HepG2 (cell line): ENCODE results near the gene RGS19. TPM values are rescaled to one million over a fixed set of nuclear protein-coding genes. Genes with fewer than 3 reads are reported as not detected.

Experiments used
- GATAD2A ChIP-seq: IDR thresholded peaks from 2 replicates; pipeline ENCODE4 v1.6.1; 2016
- HIVEP1 ChIP-seq: sonication (generic); formaldehyde crosslinking; IDR thresholded peaks from 2 replicates; pipeline ENCODE4 v1.4.0; 2020; ENCODE audit warnings: mild to moderate bottlenecking, missing genetic modification reagents
- KLF12 ChIP-seq: sonication (generic); formaldehyde crosslinking; IDR thresholded peaks from 2 replicates; pipeline ENCODE4 v1.4.0; 2020; ENCODE audit warnings: missing genetic modification reagents, borderline replicate concordance
- KMT2A ChIP-seq: sonication (generic); formaldehyde crosslinking; IDR thresholded peaks from 2 replicates; pipeline ENCODE4 v1.4.0; 2020; ENCODE audit warnings: missing genetic modification reagents
- NFE2 ChIP-seq: sonication (generic); formaldehyde crosslinking; IDR thresholded peaks from 2 replicates; pipeline ENCODE4 v1.4.0; 2020; ENCODE audit warnings: missing genetic modification reagents
- NR3C1 ChIP-seq: sonication (generic); formaldehyde crosslinking; IDR thresholded peaks from 2 replicates; pipeline ENCODE4 v1.4.0; 2020; ENCODE audit warnings: missing genetic modification reagents
- PLRG1 ChIP-seq: fragments of 450-650 bp; conservative IDR thresholded peaks from 2 replicates; pipeline ENCODE4 v1.6.1; 2016
- ZFX ChIP-seq: sonication (generic); formaldehyde crosslinking; IDR thresholded peaks from 2 replicates; pipeline ENCODE4 v1.4.0; 2020; ENCODE audit warnings: mild to moderate bottlenecking, low read depth, missing genetic modification reagents, moderate library complexity
- ZNF292 ChIP-seq: sonication (generic); formaldehyde crosslinking; IDR thresholded peaks from 2 replicates; pipeline ENCODE4 v1.8.1; 2022; ENCODE audit warnings: mild to moderate bottlenecking, low read depth, missing genetic modification reagents, borderline replicate concordance
- ZNF547 ChIP-seq: sonication (generic); formaldehyde crosslinking; IDR thresholded peaks from 2 replicates; pipeline ENCODE4 v1.5.1; 2020; ENCODE audit warnings: mild to moderate bottlenecking, missing genetic modification reagents
- ZNF558 ChIP-seq: sonication (generic); formaldehyde crosslinking; IDR thresholded peaks from 2 replicates; pipeline ENCODE4 v1.9.0; 2022; ENCODE audit warnings: mild to moderate bottlenecking, missing genetic modification reagents, borderline replicate concordance
- ZNF709 ChIP-seq: sonication (generic); formaldehyde crosslinking; IDR thresholded peaks from 2 replicates; pipeline ENCODE4 v1.5.0; 2020; ENCODE audit warnings: mild to moderate bottlenecking, missing genetic modification reagents
- ZNF883 ChIP-seq: sonication (generic); formaldehyde crosslinking; IDR thresholded peaks from 2 replicates; pipeline ENCODE4 v1.5.1; 2020; ENCODE audit warnings: mild to moderate bottlenecking, missing genetic modification reagents; ENCODE audit errors: not compliant biosample characterization
- polyA plus RNA-seq, 8 experiments: library from polyadenylated mRNA; depleted of rRNA in 3 of 8; stranded (reverse) in 7 of 8; unstranded in 1 of 8; fragments of >200 nt; fragmentation: Illumina TruSeq in 4 of 8; extraction: Trizol in 4 of 8; gene quantifications; 2 replicates each; pipeline versions ENCODE4 v1.2.1 to v1.2.3, GENCODE V29; 2011 to 2016; ENCODE audit warnings: low read depth in 4 of 8, missing spikeins in 1 of 8, mixed read lengths in 1 of 8; ENCODE audit not compliant: insufficient read depth in 1 of 8
- total RNA-seq, 5 experiments: library from RNA; depleted of rRNA; stranded (reverse); fragments of >200 nt; fragmentation: Illumina TruSeq; extraction: Trizol; gene quantifications; 2 replicates each; pipeline ENCODE4 v1.2.3, GENCODE V29; 2016; ENCODE audit warnings: low read depth in 1 of 5
- TF ChIP-seq, protein P1 (sequence below): sonication (generic); formaldehyde crosslinking; IDR thresholded peaks from 2 replicates; pipeline ENCODE4 v1.4.0; 2020; ENCODE audit warnings: mild to moderate bottlenecking, missing genetic modification reagents
- TF ChIP-seq, protein P2 (sequence below): sonication (generic); formaldehyde crosslinking; IDR thresholded peaks from 2 replicates; pipeline ENCODE4 v1.9.0; 2021; ENCODE audit warnings: missing genetic modification reagents, borderline replicate concordance
- TF ChIP-seq, protein P3 (sequence below): sonication (generic); formaldehyde crosslinking; IDR thresholded peaks from 2 replicates; pipeline ENCODE4 v1.5.0; 2020; ENCODE audit warnings: mild to moderate bottlenecking, missing genetic modification reagents, borderline replicate concordance

The RGS19 gene
- total and polyA plus RNA-seq, 2 of the 13 experiments (the other 11 are each of a cell fraction or from before 2014, with no cell fraction given), result 10.7 to 11.9 TPM

DNA sequence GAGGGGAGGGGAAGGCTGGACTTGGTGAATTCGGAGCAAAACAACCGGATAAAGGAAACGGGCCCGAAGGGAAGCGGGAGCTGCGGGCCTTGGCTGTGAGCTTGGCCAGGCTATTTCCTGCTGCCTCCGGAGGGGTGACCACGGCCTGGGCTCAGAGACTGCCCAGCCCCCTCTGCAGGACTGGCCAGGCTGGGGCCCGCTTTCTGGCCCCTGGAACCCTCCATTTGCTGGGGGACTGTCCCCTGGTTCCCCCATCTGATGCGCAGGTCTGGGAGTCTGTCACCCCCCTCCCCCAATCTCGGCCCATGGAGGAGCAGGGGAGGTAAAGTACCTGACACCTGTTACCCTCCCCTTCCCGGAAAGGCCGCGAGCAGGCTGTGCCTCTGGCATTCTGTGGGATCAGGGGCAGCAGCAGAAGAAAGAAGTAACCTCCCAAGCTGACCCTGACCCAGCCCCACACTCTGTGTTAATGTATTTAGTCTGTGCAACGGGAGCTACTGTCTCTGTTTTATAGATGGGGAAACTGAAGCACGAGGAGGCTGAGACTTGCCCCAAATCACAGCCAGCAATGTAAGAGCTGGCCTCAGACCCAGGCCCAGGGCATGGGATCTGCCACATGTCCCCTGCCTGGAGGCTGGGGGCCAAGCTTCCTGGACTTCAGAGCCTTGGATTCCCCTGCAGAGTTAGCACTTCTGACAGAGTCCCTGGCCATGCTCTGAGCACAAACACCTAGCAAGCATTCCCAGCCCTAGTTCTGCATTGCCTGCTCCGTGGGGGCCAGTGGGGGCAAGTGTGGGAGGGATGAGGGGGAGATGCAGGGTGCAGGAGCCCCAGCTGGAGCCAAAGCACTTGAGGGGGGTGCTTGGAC lies 39.8 kb downstream of the RGS19 start (continued):
- TF ChIP-seq, protein P1, sequence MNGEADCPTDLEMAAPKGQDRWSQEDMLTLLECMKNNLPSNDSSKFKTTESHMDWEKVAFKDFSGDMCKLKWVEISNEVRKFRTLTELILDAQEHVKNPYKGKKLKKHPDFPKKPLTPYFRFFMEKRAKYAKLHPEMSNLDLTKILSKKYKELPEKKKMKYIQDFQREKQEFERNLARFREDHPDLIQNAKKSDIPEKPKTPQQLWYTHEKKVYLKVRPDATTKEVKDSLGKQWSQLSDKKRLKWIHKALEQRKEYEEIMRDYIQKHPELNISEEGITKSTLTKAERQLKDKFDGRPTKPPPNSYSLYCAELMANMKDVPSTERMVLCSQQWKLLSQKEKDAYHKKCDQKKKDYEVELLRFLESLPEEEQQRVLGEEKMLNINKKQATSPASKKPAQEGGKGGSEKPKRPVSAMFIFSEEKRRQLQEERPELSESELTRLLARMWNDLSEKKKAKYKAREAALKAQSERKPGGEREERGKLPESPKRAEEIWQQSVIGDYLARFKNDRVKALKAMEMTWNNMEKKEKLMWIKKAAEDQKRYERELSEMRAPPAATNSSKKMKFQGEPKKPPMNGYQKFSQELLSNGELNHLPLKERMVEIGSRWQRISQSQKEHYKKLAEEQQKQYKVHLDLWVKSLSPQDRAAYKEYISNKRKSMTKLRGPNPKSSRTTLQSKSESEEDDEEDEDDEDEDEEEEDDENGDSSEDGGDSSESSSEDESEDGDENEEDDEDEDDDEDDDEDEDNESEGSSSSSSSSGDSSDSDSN, result peak; percentile 29; the same call in 1 of the 2 replicates
- TF ChIP-seq NR3C1 (CRISPR knock-in tag) (no peak), PLRG1 (no peak), ZNF547 (peak; percentile 54; the same call in 1 of the 2 replicates), KMT2A (no peak), KLF12 (CRISPR knock-in tag) (no peak), ZNF292 (CRISPR knock-in tag) (no peak), ZFX (0 out of 2 replicates have a peak, but pooled peaks have one; percentile 3), NFE2 (CRISPR knock-in tag) (no peak), ZNF883 (CRISPR knock-in tag) (peak; percentile 51), ZNF709 (peak; percentile 65; the same call in 1 of the 2 replicates), HIVEP1 (CRISPR knock-in tag) (no peak), GATAD2A (peak; percentile 9; the same call in 1 of the 2 replicates), ZNF558 (CRISPR knock-in tag) (0 out of 2 replicates have a peak, but pooled peaks have one; percentile 12)
- TF ChIP-seq, protein P2, sequence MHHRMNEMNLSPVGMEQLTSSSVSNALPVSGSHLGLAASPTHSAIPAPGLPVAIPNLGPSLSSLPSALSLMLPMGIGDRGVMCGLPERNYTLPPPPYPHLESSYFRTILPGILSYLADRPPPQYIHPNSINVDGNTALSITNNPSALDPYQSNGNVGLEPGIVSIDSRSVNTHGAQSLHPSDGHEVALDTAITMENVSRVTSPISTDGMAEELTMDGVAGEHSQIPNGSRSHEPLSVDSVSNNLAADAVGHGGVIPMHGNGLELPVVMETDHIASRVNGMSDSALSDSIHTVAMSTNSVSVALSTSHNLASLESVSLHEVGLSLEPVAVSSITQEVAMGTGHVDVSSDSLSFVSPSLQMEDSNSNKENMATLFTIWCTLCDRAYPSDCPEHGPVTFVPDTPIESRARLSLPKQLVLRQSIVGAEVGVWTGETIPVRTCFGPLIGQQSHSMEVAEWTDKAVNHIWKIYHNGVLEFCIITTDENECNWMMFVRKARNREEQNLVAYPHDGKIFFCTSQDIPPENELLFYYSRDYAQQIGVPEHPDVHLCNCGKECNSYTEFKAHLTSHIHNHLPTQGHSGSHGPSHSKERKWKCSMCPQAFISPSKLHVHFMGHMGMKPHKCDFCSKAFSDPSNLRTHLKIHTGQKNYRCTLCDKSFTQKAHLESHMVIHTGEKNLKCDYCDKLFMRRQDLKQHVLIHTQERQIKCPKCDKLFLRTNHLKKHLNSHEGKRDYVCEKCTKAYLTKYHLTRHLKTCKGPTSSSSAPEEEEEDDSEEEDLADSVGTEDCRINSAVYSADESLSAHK (CRISPR knock-in tag), result no peak
- TF ChIP-seq, protein P3, sequence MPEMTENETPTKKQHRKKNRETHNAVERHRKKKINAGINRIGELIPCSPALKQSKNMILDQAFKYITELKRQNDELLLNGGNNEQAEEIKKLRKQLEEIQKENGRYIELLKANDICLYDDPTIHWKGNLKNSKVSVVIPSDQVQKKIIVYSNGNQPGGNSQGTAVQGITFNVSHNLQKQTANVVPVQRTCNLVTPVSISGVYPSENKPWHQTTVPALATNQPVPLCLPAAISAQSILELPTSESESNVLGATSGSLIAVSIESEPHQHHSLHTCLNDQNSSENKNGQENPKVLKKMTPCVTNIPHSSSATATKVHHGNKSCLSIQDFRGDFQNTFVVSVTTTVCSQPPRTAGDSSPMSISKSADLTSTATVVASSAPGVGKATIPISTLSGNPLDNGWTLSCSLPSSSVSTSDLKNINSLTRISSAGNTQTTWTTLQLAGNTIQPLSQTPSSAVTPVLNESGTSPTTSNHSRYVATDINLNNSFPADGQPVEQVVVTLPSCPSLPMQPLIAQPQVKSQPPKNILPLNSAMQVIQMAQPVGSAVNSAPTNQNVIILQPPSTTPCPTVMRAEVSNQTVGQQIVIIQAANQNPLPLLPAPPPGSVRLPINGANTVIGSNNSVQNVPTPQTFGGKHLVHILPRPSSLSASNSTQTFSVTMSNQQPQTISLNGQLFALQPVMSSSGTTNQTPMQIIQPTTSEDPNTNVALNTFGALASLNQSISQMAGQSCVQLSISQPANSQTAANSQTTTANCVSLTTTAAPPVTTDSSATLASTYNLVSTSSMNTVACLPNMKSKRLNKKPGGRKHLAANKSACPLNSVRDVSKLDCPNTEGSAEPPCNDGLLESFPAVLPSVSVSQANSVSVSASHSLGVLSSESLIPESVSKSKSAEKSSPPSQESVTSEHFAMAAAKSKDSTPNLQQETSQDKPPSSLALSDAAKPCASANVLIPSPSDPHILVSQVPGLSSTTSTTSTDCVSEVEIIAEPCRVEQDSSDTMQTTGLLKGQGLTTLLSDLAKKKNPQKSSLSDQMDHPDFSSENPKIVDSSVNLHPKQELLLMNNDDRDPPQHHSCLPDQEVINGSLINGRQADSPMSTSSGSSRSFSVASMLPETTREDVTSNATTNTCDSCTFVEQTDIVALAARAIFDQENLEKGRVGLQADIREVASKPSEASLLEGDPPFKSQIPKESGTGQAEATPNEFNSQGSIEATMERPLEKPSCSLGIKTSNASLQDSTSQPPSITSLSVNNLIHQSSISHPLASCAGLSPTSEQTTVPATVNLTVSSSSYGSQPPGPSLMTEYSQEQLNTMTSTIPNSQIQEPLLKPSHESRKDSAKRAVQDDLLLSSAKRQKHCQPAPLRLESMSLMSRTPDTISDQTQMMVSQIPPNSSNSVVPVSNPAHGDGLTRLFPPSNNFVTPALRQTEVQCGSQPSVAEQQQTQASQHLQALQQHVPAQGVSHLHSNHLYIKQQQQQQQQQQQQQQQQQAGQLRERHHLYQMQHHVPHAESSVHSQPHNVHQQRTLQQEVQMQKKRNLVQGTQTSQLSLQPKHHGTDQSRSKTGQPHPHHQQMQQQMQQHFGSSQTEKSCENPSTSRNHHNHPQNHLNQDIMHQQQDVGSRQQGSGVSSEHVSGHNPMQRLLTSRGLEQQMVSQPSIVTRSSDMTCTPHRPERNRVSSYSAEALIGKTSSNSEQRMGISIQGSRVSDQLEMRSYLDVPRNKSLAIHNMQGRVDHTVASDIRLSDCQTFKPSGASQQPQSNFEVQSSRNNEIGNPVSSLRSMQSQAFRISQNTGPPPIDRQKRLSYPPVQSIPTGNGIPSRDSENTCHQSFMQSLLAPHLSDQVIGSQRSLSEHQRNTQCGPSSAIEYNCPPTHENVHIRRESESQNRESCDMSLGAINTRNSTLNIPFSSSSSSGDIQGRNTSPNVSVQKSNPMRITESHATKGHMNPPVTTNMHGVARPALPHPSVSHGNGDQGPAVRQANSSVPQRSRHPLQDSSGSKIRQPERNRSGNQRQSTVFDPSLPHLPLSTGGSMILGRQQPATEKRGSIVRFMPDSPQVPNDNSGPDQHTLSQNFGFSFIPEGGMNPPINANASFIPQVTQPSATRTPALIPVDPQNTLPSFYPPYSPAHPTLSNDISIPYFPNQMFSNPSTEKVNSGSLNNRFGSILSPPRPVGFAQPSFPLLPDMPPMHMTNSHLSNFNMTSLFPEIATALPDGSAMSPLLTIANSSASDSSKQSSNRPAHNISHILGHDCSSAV (CRISPR knock-in tag), result no peak
